ENCODE measurements around the gene SLAMF8.

SLAMF8 gene

DNA sequence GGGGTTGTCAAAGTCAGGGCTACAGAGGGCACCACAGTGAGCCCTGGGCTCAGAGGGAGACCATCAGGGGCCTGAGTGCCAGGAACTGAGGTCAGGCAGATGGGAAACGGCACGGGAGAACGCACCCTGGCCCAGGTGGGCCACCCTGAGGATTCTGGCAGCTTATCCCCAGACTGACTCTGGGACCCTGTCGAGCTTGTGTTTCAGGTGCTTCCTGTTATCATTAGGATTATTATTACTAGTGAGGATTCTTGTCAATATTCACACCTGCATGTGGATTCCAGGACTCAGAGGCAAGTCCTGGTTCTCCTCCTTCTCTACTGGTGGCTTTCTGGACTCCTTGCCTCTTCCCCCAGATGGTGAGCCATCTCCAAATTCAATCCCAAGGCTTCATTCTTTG, 20.6 kb downstream of the SLAMF8 start:
- Mint-ChIP-seq H3K36me3 (ENCODE audit: low read depth) (no peaks in the 10 kb centered on the region), H3K4me1 (ENCODE audit: low read depth) (peaks cover 6% of the 10 kb centered on the region), H3K4me3 (no peak overlapping the region)

DNA sequence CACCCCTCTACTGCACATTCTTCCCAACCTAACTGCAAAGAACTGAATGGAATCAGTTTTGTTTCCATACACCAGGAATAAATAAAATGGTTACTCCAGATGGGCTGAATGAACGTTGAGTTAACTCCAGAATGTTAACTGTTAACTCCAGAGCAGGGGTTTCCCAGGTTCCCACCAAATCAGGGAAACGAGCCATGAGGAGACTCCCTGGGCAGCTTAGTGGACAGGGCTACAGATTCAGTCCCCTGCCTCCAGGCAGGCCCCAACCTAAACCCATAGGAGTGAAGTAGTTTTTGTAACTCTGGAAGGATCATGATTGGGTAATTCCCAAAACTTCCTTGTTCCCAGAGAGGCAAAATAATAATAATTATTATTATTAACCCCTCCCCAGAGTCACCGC, 21.7 kb downstream of the SLAMF8 start:
- Mint-ChIP-seq H3K4me3 (no peak overlapping the region), H3K27ac (no peak overlapping the region), H3K4me1 (ENCODE audit: low read depth) (peaks cover 10% of the 10 kb centered on the region), H3K27me3 (ENCODE audit: low read depth) (peaks cover 19% of the 10 kb centered on the region), H3K36me3 (ENCODE audit: low read depth) (no peaks in the 10 kb centered on the region), H3K9me3 (no peaks in the 10 kb centered on the region)
- DNase-seq (ENCODE audit: low spot score) = no peak

More for the DNA sequence above, 20.6 kb downstream of the SLAMF8 start:
- peaks cover 19% of the 10 kb centered on the region for H3K27me3 Mint-ChIP-seq (ENCODE audit: low read depth)
- DNase-seq (ENCODE audit: low spot score) = no peak
- H3K9me3 Mint-ChIP-seq = no peaks in the 10 kb centered on the region
- H3K27ac Mint-ChIP-seq = no peak overlapping the region

DNA sequence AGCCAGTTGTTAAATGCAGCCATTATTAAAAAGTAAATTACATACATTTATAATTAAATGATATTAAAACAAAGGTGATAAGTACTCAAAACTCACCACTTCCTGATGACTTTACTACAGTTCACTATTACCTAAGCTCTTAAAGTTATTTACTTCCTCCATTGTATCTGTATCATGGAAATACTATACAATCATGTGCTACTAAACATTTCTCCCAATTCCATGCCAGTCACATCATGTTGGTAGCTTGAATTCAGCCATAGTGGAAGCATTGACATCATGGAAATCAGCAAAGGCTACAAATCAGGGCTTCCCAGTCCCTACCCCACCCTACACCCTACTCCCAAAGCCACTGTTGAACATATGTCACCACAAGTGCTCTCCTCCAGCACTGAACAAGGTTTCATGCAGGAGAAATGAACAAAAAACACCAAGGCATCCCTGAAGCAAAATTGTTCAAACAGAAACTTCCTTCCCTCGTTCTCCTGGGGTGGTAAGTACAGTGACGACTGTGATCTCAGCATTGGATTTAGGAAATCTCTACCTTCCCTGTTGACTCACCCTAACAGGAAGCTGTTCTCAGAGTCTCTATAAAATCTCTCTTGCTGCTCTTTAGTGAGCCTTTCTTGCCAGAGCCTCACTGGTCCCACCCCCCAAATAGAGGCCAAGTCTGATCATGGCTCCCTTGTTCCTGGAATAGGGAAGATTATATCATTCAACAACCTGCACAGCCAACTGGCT, 23.1 kb downstream of the SLAMF8 start:
- H3K27me3 Mint-ChIP-seq (ENCODE audit: low read depth) = peaks cover 11% of the 10 kb centered on the region
- no peak for DNase-seq (ENCODE audit: low spot score)
- peaks cover 15% of the 10 kb centered on the region for H3K4me1 Mint-ChIP-seq (ENCODE audit: low read depth)

DNA sequence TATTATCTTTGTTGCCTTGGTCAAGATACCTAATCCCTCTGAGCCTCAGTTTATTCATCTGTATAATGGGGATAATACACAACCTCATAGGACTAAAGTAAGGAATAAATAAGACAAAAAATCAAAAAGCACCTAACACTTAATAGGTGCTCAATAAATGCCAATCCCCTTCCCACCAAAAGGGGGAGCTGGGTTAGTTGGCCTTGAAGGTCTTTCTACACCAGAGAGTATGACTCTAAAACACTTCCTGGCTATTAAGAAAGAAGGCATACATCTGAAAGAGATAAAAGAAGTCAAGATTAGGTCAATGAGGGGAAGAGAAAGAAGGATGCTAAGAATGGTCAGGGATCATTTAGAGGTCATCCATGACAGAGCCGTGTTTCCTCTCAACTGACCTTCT, 24.7 kb downstream of the SLAMF8 start:
- Mint-ChIP-seq H3K4me1 (ENCODE audit: low read depth) (peaks cover 20% of the 10 kb centered on the region), H3K27me3 (ENCODE audit: low read depth) (peaks cover 14% of the 10 kb centered on the region), H3K4me3 (no peak overlapping the region)

More for the DNA sequence above, 23.1 kb downstream of the SLAMF8 start:
- Mint-ChIP-seq H3K27ac (no peak overlapping the region), H3K9me3 (no peaks in the 10 kb centered on the region), H3K4me3 (no peak overlapping the region), H3K36me3 (ENCODE audit: low read depth) (no peaks in the 10 kb centered on the region)

DNA sequence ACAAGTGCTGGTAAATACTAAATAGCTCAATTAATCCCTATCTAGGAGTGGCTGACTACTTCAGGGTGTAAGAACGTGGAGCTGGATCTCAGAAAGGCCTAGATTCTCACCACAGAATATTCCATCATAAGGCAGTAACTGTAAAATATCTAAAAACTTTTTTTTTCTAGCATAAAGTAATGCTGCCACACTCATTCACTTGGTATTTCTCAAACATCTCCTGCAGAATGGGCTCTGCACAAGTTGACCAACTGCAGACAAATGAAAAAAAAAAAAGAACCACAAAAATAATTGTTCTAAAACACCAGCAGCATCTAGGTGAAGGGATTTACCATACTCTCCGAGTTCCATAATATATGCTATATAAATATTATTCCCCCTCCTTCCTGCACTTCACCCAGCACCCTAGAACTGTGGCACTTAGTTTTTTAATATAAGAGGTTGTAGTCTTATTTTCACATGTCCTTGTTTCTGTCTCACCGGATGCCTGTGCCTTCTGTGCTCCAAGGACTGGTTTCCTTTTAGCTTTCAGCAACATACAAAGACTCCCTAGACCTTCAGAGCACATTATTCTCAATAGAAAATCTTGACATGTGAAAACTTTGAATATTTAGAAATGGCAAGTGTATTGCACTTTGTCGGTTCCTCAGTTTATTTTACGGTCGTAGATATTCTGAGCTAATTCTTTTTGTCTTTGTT, 26.9 kb downstream of the SLAMF8 start:
- Mint-ChIP-seq H3K36me3 (ENCODE audit: low read depth) (no peaks in the 10 kb centered on the region), H3K9me3 (no peaks in the 10 kb centered on the region), H3K4me1 (ENCODE audit: low read depth) (peaks cover 17% of the 10 kb centered on the region), H3K27ac (no peak overlapping the region), H3K4me3 (peak overlapping the region; percentile 76), H3K27me3 (ENCODE audit: low read depth) (peaks cover 10% of the 10 kb centered on the region)
- DNase-seq (ENCODE audit: low spot score) = no peak

More for the DNA sequence above, 24.7 kb downstream of the SLAMF8 start:
- no peaks in the 10 kb centered on the region for H3K9me3 Mint-ChIP-seq
- no peak overlapping the region for H3K27ac Mint-ChIP-seq
- H3K36me3 Mint-ChIP-seq (ENCODE audit: low read depth) = no peaks in the 10 kb centered on the region
- no peak for DNase-seq (ENCODE audit: low spot score)

DNA sequence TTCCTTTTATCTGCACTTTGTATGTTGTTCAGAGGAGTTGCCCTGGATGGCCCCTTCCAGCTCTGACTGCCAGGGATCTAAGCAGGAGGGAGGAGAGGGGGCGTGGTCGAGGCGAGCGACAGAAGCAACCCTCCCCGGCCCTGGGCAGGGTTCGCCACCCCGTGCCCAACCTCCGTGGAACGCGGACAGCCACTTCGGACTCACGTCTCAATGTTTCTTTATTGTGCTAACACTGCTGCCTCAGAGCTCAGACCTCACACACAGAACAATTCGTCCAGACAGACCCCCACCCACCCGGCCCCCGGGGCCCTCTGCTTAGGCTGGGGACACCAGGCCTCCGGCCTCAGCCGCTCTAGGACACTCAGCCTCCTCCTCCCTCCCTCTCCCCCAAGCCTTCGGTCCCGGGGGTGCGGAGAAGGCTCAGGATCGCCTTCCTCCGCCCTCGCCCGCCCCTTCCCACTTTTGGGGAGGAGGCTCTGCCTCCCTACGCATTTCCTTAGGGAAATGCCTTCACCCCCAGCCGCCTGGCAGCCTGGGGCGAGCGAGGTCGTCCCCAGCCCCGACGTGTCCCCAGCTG, 27.5 kb downstream of the SLAMF8 start:
- H3K27me3 Mint-ChIP-seq (ENCODE audit: low read depth) = peaks cover 10% of the 10 kb centered on the region
- no peak for DNase-seq (ENCODE audit: low spot score)
- peak overlapping the region; percentile 76 for H3K4me3 Mint-ChIP-seq
- H3K4me1 Mint-ChIP-seq (ENCODE audit: low read depth) = peaks cover 17% of the 10 kb centered on the region
- no peak overlapping the region for H3K27ac Mint-ChIP-seq
- H3K36me3 Mint-ChIP-seq (ENCODE audit: low read depth) = no peaks in the 10 kb centered on the region
- no peaks in the 10 kb centered on the region for H3K9me3 Mint-ChIP-seq

DNA sequence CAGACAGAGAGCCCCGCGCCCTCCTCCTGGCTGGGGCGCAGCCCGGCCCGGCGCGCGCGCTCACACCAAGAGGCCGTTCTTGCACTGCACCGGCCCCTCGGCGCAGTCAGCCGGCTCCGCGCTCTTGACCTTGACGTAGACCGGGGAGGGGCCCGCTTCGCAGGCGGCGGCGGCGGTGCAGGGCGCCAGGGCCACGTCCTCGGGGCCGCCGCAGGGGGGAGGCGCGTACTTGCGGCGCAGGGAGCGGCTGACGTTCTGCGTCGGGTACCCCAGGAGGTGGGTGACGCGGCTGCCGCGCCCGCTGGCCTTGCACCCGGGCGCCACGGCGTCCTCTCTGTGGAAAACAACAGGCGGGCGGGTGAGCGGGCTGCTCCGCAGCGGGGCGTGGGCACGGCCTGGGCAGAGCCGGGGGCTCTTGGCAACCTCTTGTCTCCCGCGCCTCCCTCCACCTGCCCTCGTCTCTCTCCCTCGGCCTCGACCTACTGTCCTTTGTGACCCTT, 28.1 kb downstream of the SLAMF8 start:
- peak; percentile 82 for DNase-seq (ENCODE audit: low spot score)
- Mint-ChIP-seq H3K36me3 (ENCODE audit: low read depth) (no peaks in the 10 kb centered on the region), H3K9me3 (no peaks in the 10 kb centered on the region), H3K27me3 (ENCODE audit: low read depth) (peaks cover 10% of the 10 kb centered on the region), H3K4me3 (peak overlapping the region; percentile 81), H3K27ac (peak overlapping the region; percentile 62), H3K4me1 (ENCODE audit: low read depth) (peaks cover 17% of the 10 kb centered on the region)

DNA sequence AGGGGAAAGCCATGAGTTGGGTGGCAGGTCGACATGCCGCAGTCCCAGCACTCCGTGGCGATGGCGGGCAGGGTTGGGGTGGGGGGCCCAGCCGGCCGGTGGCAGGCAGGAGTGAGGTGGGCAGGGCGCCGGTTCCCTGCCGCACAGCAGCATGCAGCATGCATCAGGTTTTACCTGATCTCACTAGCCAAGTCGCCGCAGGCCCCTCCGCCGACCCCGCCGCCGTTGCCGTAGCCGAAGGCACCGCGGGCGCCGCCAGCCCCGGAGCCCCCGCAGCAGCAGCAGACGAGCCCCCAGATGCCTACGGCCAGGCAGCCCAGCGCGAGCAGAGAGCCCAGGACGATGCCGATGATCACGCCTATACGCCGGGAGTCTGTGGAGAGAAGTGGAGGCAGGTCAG, 29.0 kb downstream of the SLAMF8 start:
- peaks cover 7% of the 10 kb centered on the region for H3K27me3 Mint-ChIP-seq (ENCODE audit: low read depth)
- no peak overlapping the region for H3K27ac Mint-ChIP-seq
- DNase-seq (ENCODE audit: low spot score) = no peak
- peak overlapping the region; percentile 8 for H3K4me3 Mint-ChIP-seq
- H3K4me1 Mint-ChIP-seq (ENCODE audit: low read depth) = peaks cover 14% of the 10 kb centered on the region
- no peaks in the 10 kb centered on the region for H3K9me3 Mint-ChIP-seq
- no peaks in the 10 kb centered on the region for H3K36me3 Mint-ChIP-seq (ENCODE audit: low read depth)

DNA sequence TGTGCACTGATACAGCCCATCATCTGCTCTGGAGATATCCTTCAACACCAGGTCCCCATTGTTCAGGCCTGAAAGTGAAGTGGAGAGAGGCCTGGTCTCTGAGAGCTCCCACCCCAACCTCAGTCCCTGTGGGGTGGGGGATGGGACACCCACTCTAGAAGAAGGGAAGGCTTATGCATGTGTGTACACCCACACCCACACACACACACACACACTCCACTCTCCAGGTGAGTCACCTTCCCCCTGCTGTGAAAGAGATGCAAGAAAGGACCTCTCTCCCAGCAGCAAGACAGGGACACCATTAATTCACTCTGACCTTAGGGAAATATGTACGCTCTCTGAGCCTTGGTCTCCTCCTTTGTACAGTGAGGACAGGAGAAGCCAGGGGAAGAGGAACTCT, 29.9 kb downstream of the SLAMF8 start:
- Mint-ChIP-seq H3K27ac (no peak overlapping the region), H3K4me3 (no peak overlapping the region), H3K9me3 (no peaks in the 10 kb centered on the region), H3K27me3 (ENCODE audit: low read depth) (peaks cover 8% of the 10 kb centered on the region), H3K36me3 (ENCODE audit: low read depth) (no peaks in the 10 kb centered on the region), H3K4me1 (ENCODE audit: low read depth) (peaks cover 14% of the 10 kb centered on the region)
- DNase-seq (ENCODE audit: low spot score) = no peak

DNA sequence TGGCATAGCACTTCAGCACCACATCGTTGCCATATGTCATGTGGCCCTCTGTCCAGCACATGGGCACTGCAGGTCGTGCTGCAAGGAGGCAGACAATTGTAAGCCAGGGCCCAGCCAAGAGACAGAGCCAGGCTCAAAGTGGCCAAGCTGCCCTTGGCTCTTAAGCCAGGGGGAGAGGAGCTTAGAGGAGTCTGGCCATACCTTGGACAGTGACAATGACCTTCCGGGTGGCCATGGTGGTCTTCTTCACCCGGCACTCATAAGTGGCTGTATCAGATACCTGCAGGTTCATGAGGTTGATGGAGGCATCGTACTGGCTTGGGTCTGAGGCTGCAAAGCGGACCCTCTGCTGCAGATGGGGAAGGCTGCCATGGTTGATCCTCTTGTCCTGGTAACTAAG, 31.2 kb downstream of the SLAMF8 start:
- no peak overlapping the region for H3K27ac Mint-ChIP-seq
- H3K4me1 Mint-ChIP-seq (ENCODE audit: low read depth) = peaks cover 14% of the 10 kb centered on the region
- H3K36me3 Mint-ChIP-seq (ENCODE audit: low read depth) = no peaks in the 10 kb centered on the region
- H3K27me3 Mint-ChIP-seq (ENCODE audit: low read depth) = peaks cover 9% of the 10 kb centered on the region
- no peak for DNase-seq (ENCODE audit: low spot score)
- H3K9me3 Mint-ChIP-seq = no peaks in the 10 kb centered on the region
- no peak overlapping the region for H3K4me3 Mint-ChIP-seq

DNA sequence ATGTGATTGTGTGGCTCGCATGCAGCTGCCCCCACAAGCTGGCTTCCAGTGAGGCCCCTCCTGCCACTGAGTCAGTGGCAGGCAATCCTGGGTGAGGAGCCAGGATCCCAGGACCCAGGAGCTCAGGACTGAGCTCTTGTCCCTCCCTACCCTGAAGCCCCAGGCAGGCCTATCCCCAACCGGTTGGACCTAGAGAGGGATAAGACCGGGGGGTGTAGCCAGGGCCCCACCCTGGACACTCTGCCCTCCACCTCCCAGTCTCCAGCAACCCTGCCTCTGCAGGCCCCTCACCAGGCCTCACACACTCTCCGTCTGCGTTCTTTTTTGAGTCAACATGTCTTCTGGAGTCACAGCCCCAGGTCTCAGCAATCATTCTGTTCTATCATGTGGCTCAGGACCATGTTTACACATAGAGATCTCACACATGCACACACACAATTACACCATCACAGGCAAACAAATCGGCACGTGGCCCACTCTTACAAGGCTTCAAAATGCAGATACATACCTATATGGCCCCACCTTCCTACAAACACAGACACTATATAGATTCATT, 33.2 kb downstream of the SLAMF8 start:
- Mint-ChIP-seq H3K36me3 (ENCODE audit: low read depth) (no peaks in the 10 kb centered on the region), H3K4me3 (no peak overlapping the region), H3K4me1 (ENCODE audit: low read depth) (peaks cover 8% of the 10 kb centered on the region), H3K27ac (no peak overlapping the region), H3K27me3 (ENCODE audit: low read depth) (peaks cover 6% of the 10 kb centered on the region), H3K9me3 (no peaks in the 10 kb centered on the region)
- DNase-seq (ENCODE audit: low spot score) = no peak

DNA sequence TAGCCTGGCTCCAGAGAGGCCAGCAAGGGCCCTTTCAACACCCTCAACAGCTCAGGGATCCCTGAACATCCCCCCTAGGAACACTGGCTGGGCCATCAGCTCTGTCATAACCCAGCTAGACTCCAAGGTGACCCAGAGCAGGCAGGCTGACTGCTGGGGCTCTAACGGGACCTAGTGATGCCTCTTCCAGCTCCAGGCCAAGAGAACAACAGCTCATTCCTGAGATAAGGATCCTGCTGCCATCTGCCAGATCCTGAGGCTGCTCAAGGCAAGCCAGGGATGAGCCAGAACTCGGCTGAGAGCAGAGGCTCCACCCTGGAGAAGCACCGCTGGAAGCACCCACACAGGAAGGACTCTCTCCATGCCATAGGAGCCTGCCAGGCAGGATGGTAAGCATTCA, 33.8 kb downstream of the SLAMF8 start:
- H3K27ac Mint-ChIP-seq = no peak overlapping the region
- no peak for DNase-seq (ENCODE audit: low spot score)
- no peaks in the 10 kb centered on the region for H3K9me3 Mint-ChIP-seq
- no peak overlapping the region for H3K4me3 Mint-ChIP-seq
- H3K4me1 Mint-ChIP-seq (ENCODE audit: low read depth) = peaks cover 4% of the 10 kb centered on the region
- H3K36me3 Mint-ChIP-seq (ENCODE audit: low read depth) = no peaks in the 10 kb centered on the region
- H3K27me3 Mint-ChIP-seq (ENCODE audit: low read depth) = peaks cover 2% of the 10 kb centered on the region

DNA sequence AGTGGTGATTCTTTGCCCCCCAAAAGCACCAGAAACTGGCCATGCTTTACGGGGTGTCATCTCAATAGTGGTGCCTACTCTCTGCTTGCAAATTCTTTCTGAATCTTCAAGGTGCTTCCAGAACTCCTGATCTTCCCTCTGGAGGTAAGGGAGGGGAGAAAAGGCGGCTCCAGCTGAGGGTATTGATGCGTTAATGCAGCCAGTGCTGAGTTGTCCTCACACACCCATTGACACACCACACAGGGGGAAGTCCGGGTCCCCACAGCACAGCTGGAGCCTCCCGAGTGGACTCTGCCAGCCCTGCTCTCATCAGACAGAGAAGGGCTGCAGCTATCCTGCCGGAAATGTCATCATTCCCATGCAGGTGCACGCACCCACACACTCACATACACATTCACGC, 34.5 kb downstream of the SLAMF8 start:
- DNase-seq (ENCODE audit: low spot score) = no peak
- no peaks in the 10 kb centered on the region for H3K9me3 Mint-ChIP-seq
- peaks cover 2% of the 10 kb centered on the region for H3K27me3 Mint-ChIP-seq (ENCODE audit: low read depth)
- H3K4me1 Mint-ChIP-seq (ENCODE audit: low read depth) = peaks cover 4% of the 10 kb centered on the region
- no peak overlapping the region for H3K4me3 Mint-ChIP-seq
- H3K36me3 Mint-ChIP-seq (ENCODE audit: low read depth) = no peaks in the 10 kb centered on the region
- H3K27ac Mint-ChIP-seq = no peak overlapping the region

DNA sequence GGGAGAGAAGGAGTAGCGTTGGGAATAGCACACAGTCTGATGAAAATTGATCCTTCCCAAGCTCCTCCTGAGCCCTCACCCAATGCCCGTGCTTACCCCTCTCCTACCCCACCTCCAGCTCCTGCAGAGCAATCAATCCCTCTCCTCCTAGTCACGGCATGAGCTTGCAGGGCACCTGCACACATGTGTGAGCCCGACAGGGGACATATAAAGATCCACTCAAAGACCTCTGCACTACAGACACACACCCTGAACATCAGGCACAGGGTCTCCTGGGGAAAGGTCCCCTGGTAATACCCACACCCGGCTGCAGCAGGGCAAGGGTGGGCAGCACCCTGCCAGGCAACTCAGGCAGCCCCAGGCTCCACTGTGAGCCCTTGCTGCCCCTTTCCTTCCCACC, 35.4 kb downstream of the SLAMF8 start:
- H3K27me3 Mint-ChIP-seq (ENCODE audit: low read depth) = peaks cover 4% of the 10 kb centered on the region
- H3K9me3 Mint-ChIP-seq = no peaks in the 10 kb centered on the region
- H3K4me3 Mint-ChIP-seq = no peak overlapping the region
- no peak overlapping the region for H3K27ac Mint-ChIP-seq
- peaks cover 10% of the 10 kb centered on the region for H3K4me1 Mint-ChIP-seq (ENCODE audit: low read depth)
- H3K36me3 Mint-ChIP-seq (ENCODE audit: low read depth) = no peaks in the 10 kb centered on the region
- DNase-seq (ENCODE audit: low spot score) = no peak
